Ovary (tissue), 9 donors: ENCODE data around the gene SNX25. TPM values are rescaled to one million over a fixed set of nuclear protein-coding genes. Genes with fewer than 3 reads are reported as not detected.

Experiments
- DNase-seq, 5 donors: peaks; one replicate each; pipeline ENCODE4 v3.0.0-alpha.2; 2019 to 2020
- H3K27ac ChIP-seq, 2 donors: fragments of 200-600 bp; one replicate each; pipeline versions ENCODE4 v1.5.1 to v1.8.0; 2019 to 2022
- H3K27me3 ChIP-seq: fragments of 200-600 bp; one replicate; pipeline ENCODE4 v1.8.0; 2022
- H3K36me3 ChIP-seq: fragments of 200-600 bp; sonication (generic); one replicate; pipeline ENCODE4 v1.5.1; 2019
- H3K4me1 ChIP-seq: one replicate; pipeline ENCODE4 v1.8.1; 2013; ENCODE audit warnings: mild to moderate bottlenecking, moderate library complexity; ENCODE audit not compliant: insufficient read depth
- H3K4me3 ChIP-seq: fragments of 200-600 bp; sonication (generic); one replicate; pipeline ENCODE4 v1.5.1; 2017
- H3K9me3 ChIP-seq, 2 donors: fragments of 200-600 bp in 1 of 2; sonication (generic) in 1 of 2; one replicate each; pipeline versions ENCODE4 v1.5.1 to v1.8.1; 2013 to 2019; ENCODE audit warnings: mild to moderate bottlenecking in 1 of 2, moderate library complexity in 1 of 2
- CTCF ChIP-seq, 3 donors: fragments of 450-650 bp in 2 of 3; fragments of 200-600 bp in 1 of 3; IDR thresholded peaks; one replicate each; pipeline versions ENCODE4 v1.5.1 to v1.8.0; 2016 to 2022; ENCODE audit warnings: antibody characterized with exemption in 3 of 3, mild to moderate bottlenecking in 1 of 3
- EP300 ChIP-seq: sonication (generic); formaldehyde crosslinking; IDR thresholded peaks from one replicate; pipeline ENCODE4 v1.6.1; 2017; ENCODE audit warnings: antibody characterized with exemption
- POLR2A ChIP-seq: fragments of 450-650 bp; IDR thresholded peaks from one replicate; pipeline ENCODE4 v1.6.1; 2017; ENCODE audit warnings: antibody characterized with exemption, mild to moderate bottlenecking, moderate library complexity
- WGBS, 3 donors: extraction: QIAGEN DNeasy Blood & Tissue Kit in 1 of 3; methylation state at CpG; one replicate each; pipeline versions ENCODE4 v1.1.5 to v1.1.7; 2013 to 2017; 5-methylcytosine and 5-hydroxymethylcytosine counted together
- intact Hi-C, 4 donors: fragments of 100-400 bp; cut with DNase I; formaldehyde crosslinking; loops; one replicate each; pipeline versions ENCODE4 v1.11.0 to v1.15.1; 2022 to 2023
- polyA plus RNA-seq, 2 donors: library from polyadenylated mRNA; stranded (reverse); fragments of 200-250 nt in 1 of 2; fragments of 350-450 nt in 1 of 2; fragmentation: Illumina TruSeq in 1 of 2; extraction: RNeasy Lipid Tissue Mini Kit (QIAGEN cat#74804) in 1 of 2; gene quantifications; one replicate each; pipeline ENCODE4 v1.2.3, GENCODE V29; 2013 to 2014
- total RNA-seq, 7 donors: library from RNA; depleted of rRNA in 2 of 7; stranded (reverse); fragments of >200 nt in 2 of 7; fragmentation: NEBNext Ultra II Directional in 3 of 7; extraction: Animal tissue kit (Norgen Biotek cat#: 25700) in 3 of 7; gene quantifications; one replicate each; pipeline versions ENCODE4 v1.1.0 to v1.2.4, GENCODE V29; 2016 to 2023
- donor health status: DM: no; HTN: no; CAD: no; lungs with moderate emphysema.
- donor health status: DM: no; HTN: no; CAD: no.
- donor health status: Bipolar disorder and iron deficiency.
- donor health status: DM: yes; HTN: yes; CAD: no.
- donor health status: DM: no; HTN: no; CAD: no.
- donor health status: DM: yes; HTN: yes; CAD: no.

Gene SNX25
- total and polyA plus RNA-seq, 9 donors, result 7.9 to 28.4 (median 19.1) TPM

- H3K9me3 ChIP-seq, result no peaks in the 10 kb centered on the region
- TF ChIP-seq POLR2A (peak; percentile 36), CTCF (IDR thresholded peaks at IDR 0.05) (no peak), EP300 (no peak)
- WGBS, 3 donors, result 0 to 1% (median 1%) methylated on average over 45 to 84 of the region's 84 CpGs
- H3K4me3 ChIP-seq, result peak overlapping the region; percentile 54
- intact Hi-C loops, result loop anchor here in 1 of 4 donors (10.0 kb wide), 1 partner anchor 184 kb away; the partner anchor contains the start of genes ANKRD37 and LRP2BP
- DNase-seq, result peak; percentile 53 to 71 (median 70)
- peak overlapping the region; percentile 96 to 99 for H3K27ac ChIP-seq
- H3K27me3 ChIP-seq, result no peaks in the 10 kb centered on the region
- H3K36me3 ChIP-seq, result no peaks in the 10 kb centered on the region
- H3K4me1 ChIP-seq, result no peaks in the 10 kb centered on the region
These were observed 944 bp downstream of the SNX25 start for GRCh38 chr4:185210102-185210981.

- DNase-seq, result no peak
- peak overlapping the region; percentile 54 for H3K4me3 ChIP-seq
- TF ChIP-seq POLR2A (no peak), CTCF (IDR thresholded peaks at IDR 0.05) (no peak), EP300 (no peak)
- intact Hi-C loops, result loop anchor here in 1 of 4 donors (10.0 kb wide), 1 partner anchor 184 kb away; the partner anchor contains the start of genes ANKRD37 and LRP2BP
- no peaks in the 10 kb centered on the region for H3K4me1 ChIP-seq
- H3K27ac ChIP-seq, result peak overlapping the region in 1 of 2 donors; percentile 96
- 54 to 70% (median 68%) methylated on average over 5 of the region's 5 CpGs for WGBS, 3 donors
- H3K9me3 ChIP-seq, result no peaks in the 10 kb centered on the region
- no peaks in the 10 kb centered on the region for H3K27me3 ChIP-seq
- H3K36me3 ChIP-seq, result no peaks in the 10 kb centered on the region
These were observed 1.6 kb downstream of the SNX25 start for GRCh38 chr4:185211035-185211434.

- Histone ChIP-seq H3K27me3 (no peaks in the 10 kb centered on the region), H3K4me1 (peaks cover 1% of the 10 kb centered on the region), H3K4me3 (no peak overlapping the region), H3K36me3 (no peaks in the 10 kb centered on the region), H3K27ac (no peak overlapping the region), H3K9me3 (no peaks in the 10 kb centered on the region)
- intact Hi-C loops, result loop anchor here in 1 of 4 donors (10.0 kb wide), 1 partner anchor 183 kb away; the partner anchor contains the start of genes ANKRD37 and LRP2BP
- no peak for TF ChIP-seq EP300
- TF ChIP-seq CTCF (IDR thresholded peaks at IDR 0.05), result no peak
- TF ChIP-seq POLR2A, result no peak
- DNase-seq, result no peak
- WGBS, 3 donors, result 71 to 82% (median 80%) methylated on average over 2 of the region's 2 CpGs
These were observed 2.2 kb downstream of the SNX25 start for GRCh38 chr4:185211641-185212040.

GRCh38 chr4:185212581-185212980, 3.2 kb downstream of the SNX25 start:
- Histone ChIP-seq H3K36me3 (no peaks in the 10 kb centered on the region), H3K4me1 (peaks cover 5% of the 10 kb centered on the region), H3K4me3 (no peak overlapping the region), H3K27me3 (no peaks in the 10 kb centered on the region), H3K27ac (no peak overlapping the region), H3K9me3 (no peaks in the 10 kb centered on the region)
- intact Hi-C loops, result loop anchor here in 1 of 4 donors (10.0 kb wide), 1 partner anchor 182 kb away; the partner anchor contains the start of genes ANKRD37 and LRP2BP
- DNase-seq, result no peak
- 76 to 90% (median 90%) methylated on average over 4 of the region's 4 CpGs for WGBS, 3 donors
- TF ChIP-seq CTCF (IDR thresholded peaks at IDR 0.05) (no peak), POLR2A (no peak), EP300 (no peak)
